ENCODE measurements around the gene BTN3A1.

Gene BTN3A1

GRCh38 chr6:26392932-26393636 lies 9.0 kb upstream of the BTN3A1 start:
- TF ChIP-seq GATA3 (IDR thresholded peaks at IDR 0.05; ENCODE audit: low read depth, low read length), result no peak
- TF ChIP-seq GATA2 (IDR thresholded peaks at IDR 0.05; ENCODE audit: low read depth, low read length), result no peak

GRCh38 chr6:26394289-26394688 lies 7.8 kb upstream of the BTN3A1 start:
- TF ChIP-seq GATA3 (IDR thresholded peaks at IDR 0.05; ENCODE audit: low read depth, low read length) (no peak), GATA2 (IDR thresholded peaks at IDR 0.05; ENCODE audit: low read depth, low read length) (no peak)

- TF ChIP-seq GATA2 (IDR thresholded peaks at IDR 0.05; ENCODE audit: low read depth, low read length), result no peak
- TF ChIP-seq GATA3 (IDR thresholded peaks at IDR 0.05; ENCODE audit: low read depth, low read length), result no peak
Measured at GRCh38 chr6:26398555-26398954, 3.5 kb upstream of the BTN3A1 start.

GRCh38 chr6:26400626-26401025 lies 1.4 kb upstream of the BTN3A1 start:
- no peak for TF ChIP-seq GATA3 (IDR thresholded peaks at IDR 0.05; ENCODE audit: low read depth, low read length)
- TF ChIP-seq GATA2 (IDR thresholded peaks at IDR 0.05; ENCODE audit: low read depth, low read length), result no peak

DNA sequence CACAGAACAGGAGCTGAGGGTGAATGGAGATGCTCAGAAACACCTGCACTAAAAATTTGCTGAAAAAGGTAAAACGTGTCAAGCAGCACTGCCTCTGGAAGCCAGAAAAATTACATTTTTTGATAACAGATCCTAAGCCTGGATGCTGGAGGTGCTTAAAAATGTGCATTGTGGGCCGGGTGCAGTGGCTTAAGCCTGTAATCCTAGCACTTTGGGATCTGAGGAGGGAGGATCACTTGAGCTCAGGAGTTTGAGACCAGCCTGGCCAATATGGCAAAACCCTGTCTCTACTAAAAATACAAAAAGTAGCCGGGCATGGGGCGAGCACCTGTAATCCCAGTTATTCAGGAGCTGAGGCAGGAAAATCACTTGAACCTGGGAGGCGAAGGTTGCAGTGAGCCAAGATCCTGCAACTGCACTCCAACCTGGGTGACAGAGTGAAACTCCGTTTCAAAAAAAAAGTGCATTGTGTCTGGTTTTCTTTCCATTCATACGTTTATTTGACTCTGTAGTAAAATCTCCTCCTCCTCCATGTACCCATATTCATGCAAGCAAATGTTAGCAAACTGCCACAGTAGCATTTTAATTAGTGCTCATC lies 587 bp upstream of the BTN3A1 start:
- TF ChIP-seq GATA3 (IDR thresholded peaks at IDR 0.05; ENCODE audit: low read depth, low read length) (no peak), GATA2 (IDR thresholded peaks at IDR 0.05; ENCODE audit: low read depth, low read length) (no peak)

DNA sequence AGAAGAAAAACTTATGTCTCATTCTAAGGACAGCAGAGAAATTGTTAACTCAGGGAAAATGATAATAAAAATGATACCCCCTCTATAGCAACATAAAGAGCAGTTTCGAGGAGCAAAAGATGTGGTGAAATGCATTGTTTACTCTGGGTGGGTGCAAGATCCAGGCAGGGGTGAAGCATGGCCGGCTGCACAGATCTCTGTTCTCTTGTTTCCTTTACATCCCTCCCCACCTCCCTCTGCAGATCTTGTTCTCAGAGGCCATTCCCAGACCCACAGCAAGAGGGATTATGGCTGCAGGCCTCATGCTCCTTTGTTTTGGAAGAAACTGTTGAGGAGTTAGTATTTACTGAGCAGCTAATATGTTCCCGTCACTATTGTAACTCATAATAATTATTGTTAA lies 1.8 kb downstream of the BTN3A1 start:
- no peak for TF ChIP-seq GATA3 (IDR thresholded peaks at IDR 0.05; ENCODE audit: low read depth, low read length)
- no peak for TF ChIP-seq GATA2 (IDR thresholded peaks at IDR 0.05; ENCODE audit: low read depth, low read length)

GRCh38 chr6:26404546-26404945 lies 2.5 kb downstream of the BTN3A1 start:
- no peak for TF ChIP-seq GATA3 (IDR thresholded peaks at IDR 0.05; ENCODE audit: low read depth, low read length)

GRCh38 chr6:26408828-26409730 lies 7.0 kb downstream of the BTN3A1 start:
- TF ChIP-seq GATA3 (IDR thresholded peaks at IDR 0.05; ENCODE audit: low read depth, low read length) (no peak), GATA2 (IDR thresholded peaks at IDR 0.05; ENCODE audit: low read depth, low read length) (no peak)

DNA sequence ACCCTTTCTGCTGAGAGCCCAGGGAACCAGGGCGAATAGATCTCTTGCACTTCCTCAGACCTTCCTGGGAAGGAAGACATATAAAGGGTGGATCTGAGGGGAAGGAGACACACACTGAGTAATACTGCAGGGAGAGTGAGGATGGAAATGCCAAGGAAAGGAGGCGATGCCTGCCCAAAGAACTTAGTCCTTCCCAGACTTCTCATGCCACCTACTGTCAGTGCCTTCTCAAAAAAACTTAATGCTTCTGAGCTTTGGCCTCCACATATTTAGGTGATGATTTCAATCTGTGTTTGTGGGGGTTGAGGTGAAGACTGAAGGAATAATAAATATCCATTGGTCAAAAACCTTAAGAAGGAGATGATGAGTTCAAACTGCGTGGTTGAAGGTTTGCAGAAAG lies 9.7 kb downstream of the BTN3A1 start:
- TF ChIP-seq GATA2 (IDR thresholded peaks at IDR 0.05; ENCODE audit: low read depth, low read length) (no peak), GATA3 (IDR thresholded peaks at IDR 0.05; ENCODE audit: low read depth, low read length) (no peak)

DNA sequence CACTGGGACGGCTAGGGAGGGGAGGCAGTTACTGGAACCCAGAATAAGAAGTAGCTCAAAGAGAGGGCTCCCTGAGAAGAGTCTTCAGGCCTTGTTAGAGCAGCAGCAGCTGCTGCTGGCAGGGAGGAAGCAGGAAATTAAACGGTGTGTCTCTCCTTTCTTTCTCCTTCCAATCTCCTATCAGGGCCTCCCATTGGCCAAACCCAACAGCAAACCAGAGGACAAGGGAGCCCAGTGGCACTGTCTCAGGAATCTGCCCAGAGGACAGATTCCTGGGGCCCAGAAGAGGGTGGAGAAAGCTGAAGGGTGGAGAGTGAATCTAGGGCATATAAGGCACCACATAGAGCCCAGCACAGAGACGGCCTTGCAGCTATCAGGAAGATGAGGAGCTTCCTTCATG lies 10.2 kb downstream of the BTN3A1 start:
- TF ChIP-seq GATA2 (IDR thresholded peaks at IDR 0.05; ENCODE audit: low read depth, low read length) (no peak), GATA3 (IDR thresholded peaks at IDR 0.05; ENCODE audit: low read depth, low read length) (no peak)

GRCh38 chr6:26412954-26413353 lies 10.9 kb downstream of the BTN3A1 start:
- TF ChIP-seq GATA3 (IDR thresholded peaks at IDR 0.05; ENCODE audit: low read depth, low read length) (no peak), GATA2 (IDR thresholded peaks at IDR 0.05; ENCODE audit: low read depth, low read length) (no peak)

DNA sequence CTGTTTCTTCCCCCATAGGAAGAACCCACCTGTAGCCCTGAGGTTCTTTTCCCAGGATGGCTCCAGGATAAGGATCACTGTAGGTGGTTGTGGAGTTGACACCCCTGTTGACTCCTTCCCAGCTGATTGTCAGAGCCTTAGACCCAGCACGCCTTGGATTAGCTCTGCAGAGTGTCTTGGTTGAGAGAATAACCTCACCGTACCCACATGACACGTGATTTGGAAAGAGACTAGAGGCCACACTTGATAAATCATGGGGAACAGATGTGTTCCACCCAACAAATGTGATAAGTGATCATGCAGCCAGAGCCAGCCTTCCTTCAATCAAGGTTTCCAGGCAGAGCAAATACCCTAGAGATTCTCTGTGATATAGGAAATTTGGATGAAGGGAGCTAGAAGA lies 12.2 kb downstream of the BTN3A1 start:
- TF ChIP-seq GATA2 (IDR thresholded peaks at IDR 0.05; ENCODE audit: low read depth, low read length) (no peak), GATA3 (IDR thresholded peaks at IDR 0.05; ENCODE audit: low read depth, low read length) (no peak)

GRCh38 chr6:26415036-26415614 lies 13.1 kb downstream of the BTN3A1 start:
- TF ChIP-seq GATA2 (IDR thresholded peaks at IDR 0.05; ENCODE audit: low read depth, low read length) (no peak), GATA3 (IDR thresholded peaks at IDR 0.05; ENCODE audit: low read depth, low read length) (no peak)

- no peak for TF ChIP-seq GATA2 (IDR thresholded peaks at IDR 0.05; ENCODE audit: low read depth, low read length)
- no peak for TF ChIP-seq GATA3 (IDR thresholded peaks at IDR 0.05; ENCODE audit: low read depth, low read length)
Measured at GRCh38 chr6:26415791-26416190, 13.7 kb downstream of the BTN3A1 start.
